ENCODE data around the gene RSPH3. TPM values are rescaled to one million over a fixed set of nuclear protein-coding genes. Genes with fewer than 3 reads are reported as not detected.
"Not testable (repeated sequence)": the region's sequence is repeated elsewhere in the genome, so short reads cannot be mapped to it uniquely, and the experiment has no call there.

The RSPH3 gene
- total and polyA plus RNA-seq, 7 experiments from 2014 or later = 1.3 to 3.6 (median 2.4) TPM

DNA sequence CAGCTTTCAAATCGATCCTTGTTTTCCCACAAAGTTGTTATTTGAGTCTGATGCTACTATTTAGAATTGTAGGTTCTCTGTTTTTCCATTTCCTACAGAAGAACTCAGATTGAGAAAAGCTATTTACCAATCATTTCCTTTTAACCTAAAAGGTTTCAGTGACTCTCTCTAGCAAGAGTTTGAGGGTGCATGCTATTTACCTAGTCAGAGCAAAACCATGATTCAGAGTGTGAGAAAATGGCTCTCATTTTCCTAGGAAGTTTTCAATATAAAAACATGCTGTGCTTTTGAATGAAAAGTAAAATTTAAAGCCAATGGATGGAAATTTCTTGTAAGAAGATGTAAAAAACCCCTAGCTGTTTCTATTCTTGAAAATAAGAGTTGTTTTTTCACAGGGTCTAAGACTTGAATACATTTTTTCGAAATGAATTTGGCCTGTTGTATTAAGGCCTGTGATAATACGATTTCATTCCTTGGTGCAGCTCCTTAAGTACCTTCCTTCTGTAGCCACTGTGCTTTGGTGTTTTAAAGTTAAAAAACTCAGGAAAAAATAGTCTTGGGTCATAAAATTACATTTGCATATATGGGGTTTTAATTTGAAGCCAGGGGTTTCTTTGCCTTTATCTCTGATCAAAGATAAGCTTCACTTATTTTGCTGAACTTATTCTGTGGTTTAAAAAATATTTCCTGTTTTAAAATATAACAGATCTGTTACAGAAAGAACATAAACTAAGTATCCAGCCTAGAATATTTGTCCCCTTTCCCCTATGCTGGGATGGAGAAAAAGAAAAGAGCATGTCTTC, 18.0 kb upstream of the RSPH3 start:
- Histone ChIP-seq H3K4me3 (ENCODE audit: low read length) (no peak overlapping the region), H3K4me1 (ENCODE audit: control insufficient read depth in 2 of 2, insufficient read depth in 2 of 2, low read length in 2 of 2) (peaks cover 30 to 46% of the 10 kb centered on the region in 2 donors), H3K27me3 (ENCODE audit: control insufficient read depth in 2 of 2, insufficient read depth in 2 of 2, low read length in 2 of 2) (no peaks in the 10 kb centered on the region), H3K36me3 (ENCODE audit: control insufficient read depth in 2 of 3, insufficient read depth in 3 of 3, low read length in 3 of 3) (no peaks in the 10 kb centered on the region), H3K9me3 (ENCODE audit: control insufficient read depth in 2 of 3, low read length in 3 of 3) (no peaks in the 10 kb centered on the region), H3K27ac (ENCODE audit: low read depth, low read length) (peak overlapping the region; percentile 52)
- intact Hi-C loops (cut with micrococcal nuclease) = loop anchor here (2.0 kb wide), 2 partner anchors 21 to 25 kb away; no protein-coding TSS in a partner anchor
- CTCF ChIA-PET = interaction anchor here (0.6 to 2.5 kb wide), 13 partner anchors 8 to 639 kb away, joined by 3 to 17 read pairs (median 4); no protein-coding TSS in a partner anchor
- ATAC-seq (no peak), DNase-seq (no peak)
- H3K9me3 Mint-ChIP-seq = peaks cover 0 to 9% (median 0%) of the 10 kb centered on the region in 11 donors
- no peaks in the 10 kb centered on the region for H3K27me3 Mint-ChIP-seq
- H3K4me1 Mint-ChIP-seq = peaks cover 16 to 50% (median 46%) of the 10 kb centered on the region in 7 donors
- POLR2A ChIA-PET = interaction anchor here (1.1 to 2.5 kb wide), 12 partner anchors 14 to 90 kb away, joined by 3 to 12 read pairs (median 6); partner anchors contain the start of genes RSPH3 and TAGAP
- H3K4me3 Mint-ChIP-seq = peak overlapping the region in 9 of 10 donors; percentile 11 to 70 (median 53)
- H3K36me3 Mint-ChIP-seq = peaks cover 0 to 22% (median 6%) of the 10 kb centered on the region in 5 donors
- peak overlapping the region; percentile 28 to 92 (median 69) for H3K27ac Mint-ChIP-seq

DNA sequence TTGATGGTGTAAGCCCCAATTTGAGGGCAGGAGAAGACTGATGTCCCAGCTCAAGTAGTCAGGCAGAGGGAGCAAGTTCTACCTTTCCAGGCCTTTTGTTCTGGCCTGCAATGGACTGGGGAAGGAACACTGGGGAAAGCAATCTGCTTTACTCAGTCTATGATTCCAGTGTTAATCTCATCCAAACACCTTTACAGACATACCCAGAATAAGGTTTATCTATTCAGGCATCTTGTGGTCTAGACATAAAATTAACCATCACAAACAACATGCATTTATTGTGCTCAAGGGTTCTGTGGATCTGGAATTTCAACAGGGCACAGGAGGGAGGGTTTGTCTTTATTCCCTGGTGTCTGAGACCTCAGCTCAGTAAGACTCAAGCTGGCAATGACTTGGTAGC, 14.4 kb upstream of the RSPH3 start:
- Mint-ChIP-seq H3K27ac (peak overlapping the region in 2 of 9 donors; percentile 4 to 50), H3K4me1 (peaks cover 25 to 69% (median 53%) of the 10 kb centered on the region in 7 donors), H3K9me3 (peaks cover 0 to 1% (median 0%) of the 10 kb centered on the region in 11 donors), H3K27me3 (no peaks in the 10 kb centered on the region), H3K36me3 (peaks cover 0 to 13% (median 0%) of the 10 kb centered on the region in 5 donors), H3K4me3 (peak overlapping the region in 1 of 10 donors; percentile 12)
- intact Hi-C loops (cut with micrococcal nuclease) = no loop called here
- ChIA-PET POLR2A (interaction anchor here (0.9 to 1.2 kb wide), 3 partner anchors 14 to 87 kb away, joined by 3 read pairs; partner anchors contain the start of gene RSPH3), CTCF (interaction anchor here (0.8 to 10.4 kb wide), 5 partner anchors 16 to 121 kb away, joined by 3 to 159 read pairs (median 5); no protein-coding TSS in a partner anchor)
- Histone ChIP-seq H3K9me3 (ENCODE audit: control insufficient read depth in 2 of 3, low read length in 3 of 3) (no peaks in the 10 kb centered on the region), H3K4me3 (ENCODE audit: low read length) (no peak overlapping the region), H3K27me3 (ENCODE audit: control insufficient read depth in 2 of 2, insufficient read depth in 2 of 2, low read length in 2 of 2) (no peaks in the 10 kb centered on the region), H3K36me3 (ENCODE audit: control insufficient read depth in 2 of 3, insufficient read depth in 3 of 3, low read length in 3 of 3) (no peaks in the 10 kb centered on the region), H3K4me1 (ENCODE audit: control insufficient read depth in 2 of 2, insufficient read depth in 2 of 2, low read length in 2 of 2) (peaks cover 31 to 53% of the 10 kb centered on the region in 2 donors), H3K27ac (ENCODE audit: low read depth, low read length) (no peak overlapping the region)
- no peak for ATAC-seq
- no peak for DNase-seq

DNA sequence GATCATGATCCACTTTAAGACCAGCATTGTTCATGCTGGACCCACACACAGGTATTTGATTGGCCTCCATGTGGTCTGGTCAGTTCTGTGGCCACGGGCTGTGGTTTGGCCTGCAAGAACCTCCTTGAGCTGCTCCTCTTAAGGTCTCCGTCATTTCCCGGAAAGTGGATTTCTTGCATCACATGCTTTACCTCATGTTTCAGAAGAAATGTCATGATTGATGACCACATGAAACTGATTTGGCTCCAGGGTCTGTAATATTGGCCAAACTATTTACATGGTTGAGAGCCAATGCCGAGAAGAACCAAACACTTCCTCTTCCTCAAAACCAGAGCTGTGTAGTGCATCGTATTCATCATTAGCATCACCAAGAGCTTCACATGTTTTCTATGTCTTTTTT, 13.2 kb upstream of the RSPH3 start:
- DNase-seq (no peak), ATAC-seq (peak; percentile 60)
- Histone ChIP-seq H3K27me3 (ENCODE audit: control insufficient read depth in 2 of 2, insufficient read depth in 2 of 2, low read length in 2 of 2) (no peaks in the 10 kb centered on the region), H3K27ac (ENCODE audit: low read depth, low read length) (no peak overlapping the region), H3K36me3 (ENCODE audit: control insufficient read depth in 2 of 3, insufficient read depth in 3 of 3, low read length in 3 of 3) (no peaks in the 10 kb centered on the region), H3K4me1 (ENCODE audit: control insufficient read depth in 2 of 2, insufficient read depth in 2 of 2, low read length in 2 of 2) (peaks cover 31 to 49% of the 10 kb centered on the region in 2 donors), H3K9me3 (ENCODE audit: control insufficient read depth in 2 of 3, low read length in 3 of 3) (no peaks in the 10 kb centered on the region), H3K4me3 (ENCODE audit: low read length) (no peak overlapping the region)
- ChIA-PET CTCF (interaction anchor here (0.6 to 10.4 kb wide), 6 partner anchors 31 to 122 kb away, joined by 3 to 159 read pairs (median 4); partner anchors contain the start of gene TAGAP), POLR2A (interaction anchor here (0.7 to 1.7 kb wide), 6 partner anchors 12 to 96 kb away, joined by 3 to 7 read pairs (median 4); no protein-coding TSS in a partner anchor)
- intact Hi-C loops (cut with micrococcal nuclease) = no loop called here
- Mint-ChIP-seq H3K9me3 (peaks cover 0 to 1% (median 0%) of the 10 kb centered on the region in 11 donors), H3K4me1 (peaks cover 14 to 66% (median 41%) of the 10 kb centered on the region in 7 donors), H3K27ac (peak overlapping the region in 2 of 9 donors; percentile 59 to 69), H3K27me3 (no peaks in the 10 kb centered on the region), H3K4me3 (peak overlapping the region in 3 of 10 donors; percentile 13 to 32 (median 16)), H3K36me3 (peaks cover 0 to 9% (median 0%) of the 10 kb centered on the region in 5 donors)

DNA sequence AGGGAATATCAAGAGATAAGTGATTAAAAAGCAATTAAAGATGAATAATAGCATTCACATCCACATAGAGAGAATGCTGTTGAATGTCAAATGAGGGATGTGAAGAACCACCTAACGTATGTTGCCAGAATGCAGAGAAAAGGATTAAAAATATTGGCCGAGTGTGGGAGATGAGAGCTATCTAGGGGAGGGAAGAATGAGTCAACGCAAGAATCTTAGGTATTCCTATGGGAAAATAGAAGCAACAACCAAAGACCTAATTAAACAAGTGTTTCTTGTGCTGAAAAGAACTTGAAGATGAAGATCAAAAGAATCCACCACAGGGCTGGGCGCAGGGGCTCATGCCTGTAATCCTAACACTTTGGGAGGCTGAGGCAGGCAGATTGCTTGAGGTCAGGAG, 12.2 kb upstream of the RSPH3 start:
- ATAC-seq (no peak), DNase-seq (no peak)
- Mint-ChIP-seq H3K27ac (peak overlapping the region in 2 of 9 donors; percentile 26 to 31), H3K36me3 (peaks cover 0 to 9% (median 0%) of the 10 kb centered on the region in 5 donors), H3K4me1 (peaks cover 14 to 60% (median 36%) of the 10 kb centered on the region in 7 donors), H3K4me3 (no peak overlapping the region), H3K9me3 (peaks cover 0 to 1% (median 0%) of the 10 kb centered on the region in 11 donors), H3K27me3 (no peaks in the 10 kb centered on the region)
- H3K4me1 ChIP-seq (ENCODE audit: control insufficient read depth in 2 of 2, insufficient read depth in 2 of 2, low read length in 2 of 2) = peaks cover 22 to 38% of the 10 kb centered on the region in 2 donors
- POLR2A ChIA-PET = interaction anchor here (0.9 to 1.7 kb wide), 3 partner anchors 27 to 99 kb away, joined by 3 to 5 read pairs (median 4); no protein-coding TSS in a partner anchor
- no peak overlapping the region for H3K4me3 ChIP-seq (ENCODE audit: low read length)
- H3K27ac ChIP-seq (ENCODE audit: low read depth, low read length) = no peak overlapping the region
- no peaks in the 10 kb centered on the region for H3K36me3 ChIP-seq (ENCODE audit: control insufficient read depth in 2 of 3, insufficient read depth in 3 of 3, low read length in 3 of 3)
- CTCF ChIA-PET = interaction anchor here (8.6 to 10.6 kb wide), 3 partner anchors 30 to 123 kb away, joined by 67 to 220 read pairs (median 159); partner anchors contain the start of gene TAGAP
- H3K27me3 ChIP-seq (ENCODE audit: control insufficient read depth in 2 of 2, insufficient read depth in 2 of 2, low read length in 2 of 2) = no peaks in the 10 kb centered on the region
- intact Hi-C loops (cut with micrococcal nuclease) = no loop called here
- no peaks in the 10 kb centered on the region for H3K9me3 ChIP-seq (ENCODE audit: control insufficient read depth in 2 of 3, low read length in 3 of 3)

DNA sequence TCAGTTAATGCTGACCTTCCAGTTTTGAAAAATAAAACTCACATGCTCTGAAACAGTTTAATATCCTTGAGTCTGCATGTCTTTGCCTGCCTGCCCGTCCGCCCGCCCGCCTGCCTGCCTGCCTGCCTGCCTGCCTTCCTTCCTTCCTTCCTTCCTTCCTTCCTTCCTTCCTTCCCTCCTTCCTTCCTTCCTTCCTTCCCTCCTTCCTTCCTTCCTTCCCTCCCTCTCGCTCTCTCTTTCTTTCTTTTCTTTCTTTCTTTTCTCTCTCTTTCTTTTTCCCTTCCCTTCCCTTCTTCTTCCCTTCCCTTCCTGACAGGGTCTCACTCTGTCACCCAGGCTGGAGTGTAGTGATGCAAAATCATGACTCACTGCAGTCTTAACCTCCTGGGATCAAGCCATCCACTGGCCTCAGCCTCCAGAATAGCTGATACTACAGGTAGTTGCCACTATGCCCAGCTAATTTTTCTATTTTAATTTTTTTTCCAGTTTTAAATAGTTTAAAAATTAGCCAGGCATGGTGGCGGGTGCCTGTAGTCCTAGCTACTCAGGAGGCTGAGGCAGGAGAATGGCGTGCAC, 10.1 kb upstream of the RSPH3 start:
- H3K27ac Mint-ChIP-seq = peak overlapping the region in 1 of 9 donors; percentile 67
- DNase-seq; H3K9me3 Mint-ChIP-seq; H3K27me3 Mint-ChIP-seq; H3K27me3 ChIP-seq (ENCODE audit: control insufficient read depth in 2 of 2, insufficient read depth in 2 of 2, low read length in 2 of 2); H3K36me3 ChIP-seq (ENCODE audit: control insufficient read depth in 2 of 3, insufficient read depth in 3 of 3, low read length in 3 of 3); H3K4me3 ChIP-seq (ENCODE audit: low read length); ATAC-seq; H3K36me3 Mint-ChIP-seq; H3K27ac ChIP-seq (ENCODE audit: low read depth, low read length); H3K9me3 ChIP-seq (ENCODE audit: control insufficient read depth in 2 of 3, low read length in 3 of 3); intact Hi-C loops (cut with micrococcal nuclease): not testable (repeated sequence)
- peaks cover 14 to 32% of the 10 kb centered on the region in 2 donors for H3K4me1 ChIP-seq (ENCODE audit: control insufficient read depth in 2 of 2, insufficient read depth in 2 of 2, low read length in 2 of 2)
- CTCF ChIA-PET = interaction anchor here (0.6 to 10.6 kb wide), 9 partner anchors 8 to 348 kb away, joined by 3 to 220 read pairs (median 4); partner anchors contain the start of gene TAGAP
- H3K4me1 Mint-ChIP-seq = peaks cover 19 to 52% (median 36%) of the 10 kb centered on the region in 7 donors
- POLR2A ChIA-PET = interaction anchor here (0.9 to 3.3 kb wide), 6 partner anchors 26 to 125 kb away, joined by 3 to 24 read pairs (median 6); no protein-coding TSS in a partner anchor
- H3K4me3 Mint-ChIP-seq = peak overlapping the region in 1 of 10 donors; percentile 26
